B cell (primary cell): ENCODE results near the gene TMEM250. TPM values are rescaled to one million over a fixed set of nuclear protein-coding genes. Genes with fewer than 3 reads are reported as not detected.

Source experiments
- ATAC-seq: fragments of 200-7000 bp; cut with Tn5 transposase; one replicate; pipeline ENCODE4 v1.10.0; 2021; ENCODE audit warnings: low read depth, mild to moderate bottlenecking, moderate number of reproducible peaks, moderate library complexity
- CTCF ChIA-PET: fragments of 350-600 bp; sonication (Branson Sonifier 250); formaldehyde crosslinking; loops from one replicate; lab custom pipeline; 2021; ENCODE audit warnings: antibody characterized with exemption, inconsistent platforms; lab: Charles Lee
- POLR2A ChIA-PET: fragments of 350-600 bp; sonication (Branson Sonifier 250); formaldehyde crosslinking; loops from one replicate; lab custom pipeline; 2021; ENCODE audit warnings: antibody characterized with exemption; lab: Charles Lee
- DNase-seq: peaks from one replicate; pipeline ENCODE4 v3.0.0; 2013
- H2AFZ ChIP-seq: 2 replicates; pipeline ENCODE4 v1.6.1; 2012; ENCODE audit warnings: mild to moderate bottlenecking, low read depth, low read length; ENCODE audit not compliant: insufficient read depth, poor library complexity, severe bottlenecking
- H3K27ac ChIP-seq, 2 donors: 1 replicate in 1 of 2; 2 replicates in 1 of 2; pipeline ENCODE4 v1.5.1; 2012 to 2013; ENCODE audit warnings: low read length in 2 of 2, mild to moderate bottlenecking in 2 of 2, moderate library complexity in 1 of 2
- H3K27me3 ChIP-seq, 4 experiments: fragments of 200-600 bp in 1 of 4; sonication (generic) in 1 of 4; replicated peaks in 1 of 4; 1 replicate in 2 of 4; 2 replicates in 2 of 4; pipeline versions ENCODE4 v1.6.1 to v1.7.0; 2013 to 2016; ENCODE audit warnings: low read length in 3 of 4, mild to moderate bottlenecking in 2 of 4, mixed read lengths in 1 of 4, moderate library complexity in 1 of 4; ENCODE audit not compliant: insufficient read depth in 4 of 4, control insufficient read depth in 3 of 4; ENCODE audit errors: control extremely low read depth in 1 of 4
- H3K36me3 ChIP-seq, 2 experiments: replicated peaks in 1 of 2; 1 replicate in 1 of 2; 2 replicates in 1 of 2; pipeline versions ENCODE4 v1.6.1 to v1.7.1; 2013; ENCODE audit warnings: low read length in 1 of 2; ENCODE audit not compliant: insufficient read depth in 2 of 2, control insufficient read depth in 1 of 2; ENCODE audit errors: control extremely low read depth in 1 of 2, extremely low read depth in 1 of 2
- H3K4me1 ChIP-seq, 2 donors: fragments of 200-600 bp in 1 of 2; sonication (generic) in 1 of 2; 1 replicate in 1 of 2; 2 replicates in 1 of 2; pipeline versions ENCODE4 v1.5.1 to v1.6.1; 2013 to 2017; ENCODE audit warnings: low read length in 2 of 2; ENCODE audit not compliant: control insufficient read depth in 2 of 2, insufficient read depth in 2 of 2
- H3K4me2 ChIP-seq: replicated peaks from 2 replicates; pipeline ENCODE3; 2012; ENCODE audit warnings: mild to moderate bottlenecking, low read depth, low read length; ENCODE audit not compliant: poor library complexity, severe bottlenecking
- H3K4me3 ChIP-seq, 5 experiments: fragments of 200-600 bp in 1 of 5; sonication (generic) in 1 of 5; 1 replicate in 3 of 5; 2 replicates in 2 of 5; pipeline versions ENCODE4 v1.5.1 to v1.7.0; 2011 to 2016; ENCODE audit warnings: low read length in 4 of 5, mild to moderate bottlenecking in 4 of 5, low read depth in 2 of 5, control low read depth in 1 of 5, moderate library complexity in 1 of 5; ENCODE audit not compliant: insufficient read depth in 1 of 5; ENCODE audit errors: control extremely low read depth in 1 of 5, extremely low read depth in 1 of 5
- H3K79me2 ChIP-seq: fragments of 200-600 bp; sonication (generic); one replicate; pipeline ENCODE4 v1.6.0; 2016; ENCODE audit warnings: low read length; ENCODE audit not compliant: control insufficient read depth, insufficient read depth
- H3K9ac ChIP-seq: fragments of 200-600 bp; sonication (generic); 2 replicates; pipeline ENCODE4 v1.6.1; 2017; ENCODE audit warnings: mild to moderate bottlenecking, low read length, moderate library complexity
- H3K9me3 ChIP-seq, 3 donors: one replicate each; pipeline versions ENCODE4 v1.6.1 to v1.7.1; 2013; ENCODE audit warnings: low read length in 2 of 3; ENCODE audit not compliant: control insufficient read depth in 2 of 3, insufficient read depth in 1 of 3; ENCODE audit errors: control extremely low read depth in 1 of 3
- H4K20me1 ChIP-seq: 2 replicates; pipeline ENCODE4 v1.6.0; 2012; ENCODE audit warnings: mild to moderate bottlenecking, low read length; ENCODE audit not compliant: insufficient read depth, control insufficient read depth, poor library complexity, severe bottlenecking
- H3K27ac Mint-ChIP-seq: one replicate; pipeline ENCODE4 v1.8.0; 2021; ENCODE audit warnings: mixed read lengths
- H3K27me3 Mint-ChIP-seq: one replicate; pipeline ENCODE4 v1.8.0; 2021; ENCODE audit warnings: mixed read lengths
- H3K4me1 Mint-ChIP-seq: one replicate; pipeline ENCODE4 v1.8.0; 2021; ENCODE audit warnings: mixed read lengths
- H3K4me3 Mint-ChIP-seq: one replicate; pipeline ENCODE4 v1.8.0; 2021; ENCODE audit warnings: mixed read lengths
- H3K9me3 Mint-ChIP-seq: one replicate; pipeline ENCODE4 v1.8.0; 2022; ENCODE audit warnings: mixed read lengths; ENCODE audit not compliant: insufficient read depth
- EZH2 ChIP-seq: IDR thresholded peaks from 2 replicates; pipeline ENCODE4 v1.6.1; 2012; ENCODE audit warnings: borderline replicate concordance, low read depth, mild to moderate bottlenecking, moderate library complexity, low read length; ENCODE audit not compliant: insufficient read depth, poor library complexity, severe bottlenecking
- WGBS: methylation state at CpG from one replicate; pipeline ENCODE4 v1.1.5; 2013; ENCODE audit warnings: missing lambda C conversion rate; ENCODE audit not compliant: insufficient coverage; 5-methylcytosine and 5-hydroxymethylcytosine counted together
- intact Hi-C: fragments of 100-400 bp; cut with micrococcal nuclease; formaldehyde crosslinking; loops from one replicate; pipeline ENCODE4 v1.10.0; 2022
- polyA plus RNA-seq: library from polyadenylated mRNA; depleted of rRNA; stranded (reverse); fragments of >200 nt; gene quantifications from 2 replicates; pipeline ENCODE4 v1.2.3, GENCODE V29; 2012
- total RNA-seq, 2 donors: library from RNA; stranded (reverse); fragments of 120-200 nt in 1 of 2; gene quantifications; 1 replicate in 1 of 2; 2 replicates in 1 of 2; pipeline versions ENCODE4 v1.2.3 to v1.2.4, GENCODE V29; 2013 to 2022
- TF ChIP-seq, protein P1 (sequence below): fragments of 200-600 bp; IDR thresholded peaks from one replicate; pipeline ENCODE4 v1.8.0; 2022; ENCODE audit warnings: antibody characterized with exemption, mild to moderate bottlenecking

Gene TMEM250
- total and polyA plus RNA-seq, 2 donors (not counting 1 experiment from before 2014, with no cell fraction given): 11.1 to 29.6 TPM

DNA sequence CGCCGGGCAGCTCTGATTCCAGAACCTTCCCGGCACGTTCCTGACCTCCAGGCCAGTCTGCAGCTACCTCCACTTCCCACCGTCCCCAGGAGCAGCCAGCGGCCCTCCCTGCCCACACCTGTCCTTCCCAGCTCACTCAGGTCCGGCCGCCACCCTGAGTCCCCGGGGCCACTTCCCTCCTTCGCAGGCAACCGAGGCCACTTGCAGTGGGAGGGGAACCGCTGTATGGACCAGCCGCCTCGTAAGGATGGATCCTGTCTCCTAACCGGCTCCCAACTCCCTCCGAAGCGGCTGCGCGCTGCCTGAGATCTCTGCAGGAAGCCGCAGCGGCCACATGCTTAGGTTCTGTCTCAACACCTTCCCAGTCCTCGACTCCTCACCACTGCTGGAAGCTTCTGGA, 7.5 kb downstream of the TMEM250 start:
- Histone ChIP-seq H3K9me3 (no peaks in the 10 kb centered on the region), H4K20me1 (no peaks in the 10 kb centered on the region), H3K27me3 (peaks cover 0 to 3% (median 0%) of the 10 kb centered on the region in 4 experiments), H3K36me3 (peaks cover 0 to 13% of the 10 kb centered on the region in 2 experiments), H3K4me1 (peaks cover 27 to 38% of the 10 kb centered on the region in 2 donors), H3K4me2 (no peak overlapping the region), H3K27ac (no peak overlapping the region), H3K9ac (no peak overlapping the region), H3K79me2 (peaks cover 3% of the 10 kb centered on the region), H3K4me3 (no peak overlapping the region), H2AFZ (no peak overlapping the region)
- no peak for DNase-seq
- Mint-ChIP-seq H3K27me3 (no peaks in the 10 kb centered on the region), H3K4me1 (peaks cover 32% of the 10 kb centered on the region), H3K27ac (no peak overlapping the region), H3K4me3 (peak overlapping the region; percentile 44), H3K9me3 (no peaks in the 10 kb centered on the region)
- ChIA-PET POLR2A (no interaction called here), CTCF (interaction anchor here (1.4 to 1.9 kb wide), 2 partner anchors 12 to 16 kb away, joined by 4 to 7 read pairs; partner anchors contain the start of gene NACC2)
- WGBS: 96% methylated on average over 21 of the region's 22 CpGs
- intact Hi-C loops: no loop called here
- ATAC-seq: no peak
- TF ChIP-seq, protein P1, sequence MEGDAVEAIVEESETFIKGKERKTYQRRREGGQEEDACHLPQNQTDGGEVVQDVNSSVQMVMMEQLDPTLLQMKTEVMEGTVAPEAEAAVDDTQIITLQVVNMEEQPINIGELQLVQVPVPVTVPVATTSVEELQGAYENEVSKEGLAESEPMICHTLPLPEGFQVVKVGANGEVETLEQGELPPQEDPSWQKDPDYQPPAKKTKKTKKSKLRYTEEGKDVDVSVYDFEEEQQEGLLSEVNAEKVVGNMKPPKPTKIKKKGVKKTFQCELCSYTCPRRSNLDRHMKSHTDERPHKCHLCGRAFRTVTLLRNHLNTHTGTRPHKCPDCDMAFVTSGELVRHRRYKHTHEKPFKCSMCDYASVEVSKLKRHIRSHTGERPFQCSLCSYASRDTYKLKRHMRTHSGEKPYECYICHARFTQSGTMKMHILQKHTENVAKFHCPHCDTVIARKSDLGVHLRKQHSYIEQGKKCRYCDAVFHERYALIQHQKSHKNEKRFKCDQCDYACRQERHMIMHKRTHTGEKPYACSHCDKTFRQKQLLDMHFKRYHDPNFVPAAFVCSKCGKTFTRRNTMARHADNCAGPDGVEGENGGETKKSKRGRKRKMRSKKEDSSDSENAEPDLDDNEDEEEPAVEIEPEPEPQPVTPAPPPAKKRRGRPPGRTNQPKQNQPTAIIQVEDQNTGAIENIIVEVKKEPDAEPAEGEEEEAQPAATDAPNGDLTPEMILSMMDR: no peak
- TF ChIP-seq EZH2: no peak
